Osteocyte (in vitro differentiated cells): ENCODE data around the gene SLPI. TPM values are rescaled to one million over a fixed set of nuclear protein-coding genes. Genes with fewer than 3 reads are reported as not detected.
A peak's percentile ranks its signal among the peaks of the same experiment; 100 is the strongest.

Experiments
- DNase-seq: peaks from one replicate; pipeline ENCODE4 v3.0.0; 2021; ENCODE audit warnings: mixed read lengths; ENCODE audit not compliant: unreplicated experiment; ENCODE audit errors: extremely low spot score
- H3K27ac Mint-ChIP-seq: one replicate; pipeline ENCODE4 v1.8.0; 2021; ENCODE audit warnings: mild to moderate bottlenecking, mixed read lengths; ENCODE audit not compliant: unreplicated experiment
- H3K27me3 Mint-ChIP-seq: one replicate; pipeline ENCODE4 v1.8.0; 2021; ENCODE audit warnings: mixed read lengths; ENCODE audit not compliant: unreplicated experiment
- H3K36me3 Mint-ChIP-seq: one replicate; pipeline ENCODE4 v1.8.0; 2021; ENCODE audit warnings: mixed read lengths; ENCODE audit not compliant: unreplicated experiment
- H3K4me1 Mint-ChIP-seq: one replicate; pipeline ENCODE4 v1.8.0; 2021; ENCODE audit warnings: mixed read lengths; ENCODE audit not compliant: unreplicated experiment
- H3K4me3 Mint-ChIP-seq: one replicate; pipeline ENCODE4 v1.8.0; 2021; ENCODE audit warnings: mild to moderate bottlenecking, moderate library complexity, mixed read lengths; ENCODE audit not compliant: unreplicated experiment
- H3K9me3 Mint-ChIP-seq: one replicate; pipeline ENCODE4 v1.8.0; 2021; ENCODE audit warnings: mixed read lengths; ENCODE audit not compliant: unreplicated experiment
- total RNA-seq: library from RNA; stranded (reverse); gene quantifications from 2 replicates; pipeline ENCODE4 v1.2.1, GENCODE V29; 2021
- TF ChIP-seq, protein P1 (sequence below): fragments of 200-600 bp; sonication (generic); IDR thresholded peaks from 2 replicates; pipeline ENCODE4 v1.5.0; 2021; ENCODE audit warnings: antibody characterized with exemption, mild to moderate bottlenecking, moderate library complexity

Gene SLPI
- total RNA-seq, 1 donor from 2014 or later, result not detected

DNA sequence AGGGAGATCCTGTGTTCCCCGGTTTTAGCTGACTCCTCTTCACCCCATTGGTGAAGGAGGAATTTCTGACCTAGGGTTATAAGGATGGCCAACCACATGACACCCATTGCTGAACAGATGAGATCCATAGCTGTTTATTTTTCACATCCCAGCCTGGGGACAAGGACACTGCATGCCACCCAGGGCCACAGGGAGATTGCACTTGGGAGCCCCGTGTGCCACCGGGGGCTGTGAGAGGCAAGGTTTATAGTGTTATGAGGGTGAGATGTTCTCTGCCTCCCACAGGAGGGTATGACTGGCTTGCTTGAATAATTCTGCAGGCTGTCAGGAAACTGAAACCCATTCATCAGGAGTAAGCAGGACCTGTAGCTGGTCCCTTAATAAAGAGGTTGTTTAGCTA lies 14.7 kb upstream of the SLPI start:
- H3K9me3 Mint-ChIP-seq, result no peaks in the 10 kb centered on the region
- H3K4me1 Mint-ChIP-seq, result no peaks in the 10 kb centered on the region
- H3K27me3 Mint-ChIP-seq, result peaks cover 69% of the 10 kb centered on the region
- H3K36me3 Mint-ChIP-seq, result no peaks in the 10 kb centered on the region
- peak; percentile 53 for DNase-seq
- TF ChIP-seq, protein P1, sequence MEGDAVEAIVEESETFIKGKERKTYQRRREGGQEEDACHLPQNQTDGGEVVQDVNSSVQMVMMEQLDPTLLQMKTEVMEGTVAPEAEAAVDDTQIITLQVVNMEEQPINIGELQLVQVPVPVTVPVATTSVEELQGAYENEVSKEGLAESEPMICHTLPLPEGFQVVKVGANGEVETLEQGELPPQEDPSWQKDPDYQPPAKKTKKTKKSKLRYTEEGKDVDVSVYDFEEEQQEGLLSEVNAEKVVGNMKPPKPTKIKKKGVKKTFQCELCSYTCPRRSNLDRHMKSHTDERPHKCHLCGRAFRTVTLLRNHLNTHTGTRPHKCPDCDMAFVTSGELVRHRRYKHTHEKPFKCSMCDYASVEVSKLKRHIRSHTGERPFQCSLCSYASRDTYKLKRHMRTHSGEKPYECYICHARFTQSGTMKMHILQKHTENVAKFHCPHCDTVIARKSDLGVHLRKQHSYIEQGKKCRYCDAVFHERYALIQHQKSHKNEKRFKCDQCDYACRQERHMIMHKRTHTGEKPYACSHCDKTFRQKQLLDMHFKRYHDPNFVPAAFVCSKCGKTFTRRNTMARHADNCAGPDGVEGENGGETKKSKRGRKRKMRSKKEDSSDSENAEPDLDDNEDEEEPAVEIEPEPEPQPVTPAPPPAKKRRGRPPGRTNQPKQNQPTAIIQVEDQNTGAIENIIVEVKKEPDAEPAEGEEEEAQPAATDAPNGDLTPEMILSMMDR, result no peak
- H3K27ac Mint-ChIP-seq, result no peak overlapping the region
- no peak overlapping the region for H3K4me3 Mint-ChIP-seq

- H3K27ac Mint-ChIP-seq, result no peak overlapping the region
- H3K9me3 Mint-ChIP-seq, result no peaks in the 10 kb centered on the region
- H3K27me3 Mint-ChIP-seq, result peaks cover 66% of the 10 kb centered on the region
- TF ChIP-seq, protein P1, result no peak
- H3K36me3 Mint-ChIP-seq, result no peaks in the 10 kb centered on the region
- peak; percentile 23 for DNase-seq
- H3K4me3 Mint-ChIP-seq, result no peak overlapping the region
- H3K4me1 Mint-ChIP-seq, result no peaks in the 10 kb centered on the region
These were observed 14.2 kb upstream of the SLPI start for GRCh38 chr20:45268531-45268930.

GRCh38 chr20:45266977-45267376 lies 12.6 kb upstream of the SLPI start:
- no peak for DNase-seq
- Mint-ChIP-seq H3K36me3 (no peaks in the 10 kb centered on the region), H3K9me3 (no peaks in the 10 kb centered on the region), H3K27ac (no peak overlapping the region), H3K27me3 (peaks cover 65% of the 10 kb centered on the region), H3K4me1 (no peaks in the 10 kb centered on the region), H3K4me3 (no peak overlapping the region)
- TF ChIP-seq, protein P1, result no peak

GRCh38 chr20:45263556-45264266 lies 9.3 kb upstream of the SLPI start:
- peaks cover 9% of the 10 kb centered on the region for H3K4me1 Mint-ChIP-seq
- no peaks in the 10 kb centered on the region for H3K36me3 Mint-ChIP-seq
- H3K27me3 Mint-ChIP-seq, result peaks cover 71% of the 10 kb centered on the region
- no peak overlapping the region for H3K4me3 Mint-ChIP-seq
- no peaks in the 10 kb centered on the region for H3K9me3 Mint-ChIP-seq
- TF ChIP-seq, protein P1, result no peak
- H3K27ac Mint-ChIP-seq, result no peak overlapping the region
- no peak for DNase-seq

DNA sequence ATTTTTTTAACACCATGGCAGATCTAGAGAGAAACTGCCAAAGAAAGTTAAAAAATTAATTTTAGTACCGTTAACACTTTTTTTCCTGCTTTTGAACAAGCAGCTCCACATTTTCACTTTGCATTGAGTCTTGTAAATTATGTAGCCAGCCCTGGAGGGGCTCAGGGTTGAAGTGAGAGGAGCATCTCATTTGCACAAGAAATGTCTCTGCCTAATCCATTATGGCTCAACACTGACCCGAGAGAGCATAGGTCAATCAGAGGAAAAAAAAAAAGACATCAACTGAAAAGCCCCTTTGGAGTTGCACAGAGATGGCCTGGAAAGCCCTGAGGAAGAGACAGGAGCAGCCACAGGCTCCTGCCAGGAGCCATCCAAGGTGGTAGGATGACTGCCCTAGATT lies 4.3 kb upstream of the SLPI start:
- peaks cover 9% of the 10 kb centered on the region for H3K4me1 Mint-ChIP-seq
- no peak overlapping the region for H3K4me3 Mint-ChIP-seq
- TF ChIP-seq, protein P1, result no peak
- H3K9me3 Mint-ChIP-seq, result no peaks in the 10 kb centered on the region
- H3K36me3 Mint-ChIP-seq, result no peaks in the 10 kb centered on the region
- H3K27ac Mint-ChIP-seq, result no peak overlapping the region
- DNase-seq, result no peak
- peaks cover 51% of the 10 kb centered on the region for H3K27me3 Mint-ChIP-seq
